Body of pancreas (tissue), 4 donors: ENCODE data around the gene CDK17.

Experiments used
- POLR2A ChIP-seq, 3 donors: fragments of 450-650 bp; IDR thresholded peaks; one replicate each; pipeline ENCODE4 v1.6.1; 2016; ENCODE audit warnings: antibody characterized with exemption in 3 of 3, mild to moderate bottlenecking in 2 of 3
- TF ChIP-seq, protein P1 (sequence below), 7 experiments: fragments of 450-650 bp in 4 of 7; fragments of 200-600 bp in 3 of 7; sonication (generic) in 3 of 7; IDR thresholded peaks; one replicate each; pipeline ENCODE4 v1.5.1; 2016 to 2019; ENCODE audit warnings: antibody characterized with exemption in 7 of 7

GRCh38 chr12:96235484-96235826, 164.8 kb downstream of the CDK17 start:
- TF ChIP-seq POLR2A (IDR thresholded peaks at IDR 0.05) = no peak
- TF ChIP-seq, protein P1, sequence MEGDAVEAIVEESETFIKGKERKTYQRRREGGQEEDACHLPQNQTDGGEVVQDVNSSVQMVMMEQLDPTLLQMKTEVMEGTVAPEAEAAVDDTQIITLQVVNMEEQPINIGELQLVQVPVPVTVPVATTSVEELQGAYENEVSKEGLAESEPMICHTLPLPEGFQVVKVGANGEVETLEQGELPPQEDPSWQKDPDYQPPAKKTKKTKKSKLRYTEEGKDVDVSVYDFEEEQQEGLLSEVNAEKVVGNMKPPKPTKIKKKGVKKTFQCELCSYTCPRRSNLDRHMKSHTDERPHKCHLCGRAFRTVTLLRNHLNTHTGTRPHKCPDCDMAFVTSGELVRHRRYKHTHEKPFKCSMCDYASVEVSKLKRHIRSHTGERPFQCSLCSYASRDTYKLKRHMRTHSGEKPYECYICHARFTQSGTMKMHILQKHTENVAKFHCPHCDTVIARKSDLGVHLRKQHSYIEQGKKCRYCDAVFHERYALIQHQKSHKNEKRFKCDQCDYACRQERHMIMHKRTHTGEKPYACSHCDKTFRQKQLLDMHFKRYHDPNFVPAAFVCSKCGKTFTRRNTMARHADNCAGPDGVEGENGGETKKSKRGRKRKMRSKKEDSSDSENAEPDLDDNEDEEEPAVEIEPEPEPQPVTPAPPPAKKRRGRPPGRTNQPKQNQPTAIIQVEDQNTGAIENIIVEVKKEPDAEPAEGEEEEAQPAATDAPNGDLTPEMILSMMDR (IDR thresholded peaks at IDR 0.05) = no peak
